ENCODE measurements around the gene HIVEP3.

The HIVEP3 gene

DNA sequence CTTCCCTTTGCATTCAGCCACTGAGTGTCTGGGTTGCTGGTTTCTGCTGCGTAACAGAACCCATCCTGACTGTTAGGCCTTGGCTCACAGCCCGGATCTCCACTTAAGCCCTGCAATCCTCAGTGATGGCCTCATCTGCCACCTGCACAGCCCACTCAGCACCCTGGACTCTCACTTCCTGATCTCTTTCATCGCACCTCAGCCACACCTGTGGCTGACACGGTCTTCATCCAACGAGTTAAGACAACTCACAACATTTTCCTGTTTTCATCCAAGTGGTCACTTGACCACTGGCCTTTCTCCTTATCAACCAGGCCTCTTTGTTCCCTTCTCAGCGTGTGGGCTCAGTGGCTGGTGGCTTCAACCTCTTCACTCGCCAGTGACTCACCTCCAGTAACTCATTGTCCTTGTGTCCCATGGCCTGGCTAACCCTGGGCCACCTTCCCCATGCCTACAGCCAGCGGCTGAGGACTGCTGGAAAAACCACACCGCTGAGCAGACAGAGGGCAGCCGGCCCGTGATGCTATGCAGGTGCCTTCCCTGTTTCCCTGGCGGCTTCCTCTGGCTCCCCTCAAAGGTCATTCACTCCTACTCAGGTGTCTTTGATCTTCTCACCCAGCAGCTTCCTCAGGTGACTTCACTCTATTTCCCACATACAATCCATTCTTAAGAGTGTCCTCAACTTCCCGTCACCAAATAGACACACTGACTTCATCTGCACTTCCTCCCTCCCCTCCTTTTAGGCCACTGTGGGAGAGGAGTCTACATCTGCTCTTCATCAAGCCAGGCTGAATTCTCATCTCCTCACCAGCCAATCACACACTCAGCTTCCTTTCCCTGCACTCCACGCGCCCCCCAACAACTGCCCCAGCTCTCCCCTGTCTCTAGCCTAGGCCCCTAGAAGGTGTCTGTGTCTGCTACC lies 414.3 kb downstream of the HIVEP3 start:
- DNase-seq (ENCODE audit: low read depth): no peak

GRCh38 chr1:41503538-41504113 lies 415.1 kb downstream of the HIVEP3 start:
- TF ChIP-seq, protein P1, sequence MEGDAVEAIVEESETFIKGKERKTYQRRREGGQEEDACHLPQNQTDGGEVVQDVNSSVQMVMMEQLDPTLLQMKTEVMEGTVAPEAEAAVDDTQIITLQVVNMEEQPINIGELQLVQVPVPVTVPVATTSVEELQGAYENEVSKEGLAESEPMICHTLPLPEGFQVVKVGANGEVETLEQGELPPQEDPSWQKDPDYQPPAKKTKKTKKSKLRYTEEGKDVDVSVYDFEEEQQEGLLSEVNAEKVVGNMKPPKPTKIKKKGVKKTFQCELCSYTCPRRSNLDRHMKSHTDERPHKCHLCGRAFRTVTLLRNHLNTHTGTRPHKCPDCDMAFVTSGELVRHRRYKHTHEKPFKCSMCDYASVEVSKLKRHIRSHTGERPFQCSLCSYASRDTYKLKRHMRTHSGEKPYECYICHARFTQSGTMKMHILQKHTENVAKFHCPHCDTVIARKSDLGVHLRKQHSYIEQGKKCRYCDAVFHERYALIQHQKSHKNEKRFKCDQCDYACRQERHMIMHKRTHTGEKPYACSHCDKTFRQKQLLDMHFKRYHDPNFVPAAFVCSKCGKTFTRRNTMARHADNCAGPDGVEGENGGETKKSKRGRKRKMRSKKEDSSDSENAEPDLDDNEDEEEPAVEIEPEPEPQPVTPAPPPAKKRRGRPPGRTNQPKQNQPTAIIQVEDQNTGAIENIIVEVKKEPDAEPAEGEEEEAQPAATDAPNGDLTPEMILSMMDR (conservative IDR thresholded peaks at IDR 0.05; ENCODE audit: low read depth, low read length): peak; percentile 25
- DNase-seq (ENCODE audit: low read depth): no peak
- H3K4me3 ChIP-seq (ENCODE audit: low read length): no peak overlapping the region

More for the DNA sequence above, 414.3 kb downstream of the HIVEP3 start:
- TF ChIP-seq, protein P1 (conservative IDR thresholded peaks at IDR 0.05; ENCODE audit: low read depth, low read length): no peak
- H3K4me3 ChIP-seq (ENCODE audit: low read length): no peak overlapping the region

- DNase-seq (ENCODE audit: low read depth): no peak
- TF ChIP-seq, protein P1 (conservative IDR thresholded peaks at IDR 0.05; ENCODE audit: low read depth, low read length): no peak
- H3K4me3 ChIP-seq (ENCODE audit: low read length): no peak overlapping the region
Observed at GRCh38 chr1:41502912-41503311, 415.8 kb downstream of the HIVEP3 start.

DNA sequence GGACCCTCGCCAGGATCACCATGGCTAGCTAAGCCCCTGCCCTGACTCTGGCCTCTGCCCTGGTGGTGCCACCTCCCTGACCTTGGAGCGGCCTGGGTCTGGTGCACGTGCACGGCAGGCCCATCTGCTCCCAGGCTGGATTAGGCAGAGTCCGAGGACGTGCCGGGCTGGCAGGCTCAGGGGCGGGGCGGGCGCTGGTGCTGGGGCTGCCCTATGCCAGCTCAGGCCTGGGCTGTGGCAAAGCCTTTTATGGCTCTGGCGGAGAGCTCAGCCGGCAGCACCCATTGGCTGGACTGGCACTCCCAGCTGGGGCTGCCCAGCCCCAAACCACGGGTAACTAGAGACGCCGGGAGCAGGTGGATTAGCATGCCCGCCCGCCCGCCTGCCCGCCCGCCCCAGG lies 417.1 kb downstream of the HIVEP3 start:
- H3K4me3 ChIP-seq (ENCODE audit: low read length): no peak overlapping the region
- TF ChIP-seq, protein P1 (conservative IDR thresholded peaks at IDR 0.05; ENCODE audit: low read depth, low read length): no peak
- no peak for DNase-seq (ENCODE audit: low read depth)

DNA sequence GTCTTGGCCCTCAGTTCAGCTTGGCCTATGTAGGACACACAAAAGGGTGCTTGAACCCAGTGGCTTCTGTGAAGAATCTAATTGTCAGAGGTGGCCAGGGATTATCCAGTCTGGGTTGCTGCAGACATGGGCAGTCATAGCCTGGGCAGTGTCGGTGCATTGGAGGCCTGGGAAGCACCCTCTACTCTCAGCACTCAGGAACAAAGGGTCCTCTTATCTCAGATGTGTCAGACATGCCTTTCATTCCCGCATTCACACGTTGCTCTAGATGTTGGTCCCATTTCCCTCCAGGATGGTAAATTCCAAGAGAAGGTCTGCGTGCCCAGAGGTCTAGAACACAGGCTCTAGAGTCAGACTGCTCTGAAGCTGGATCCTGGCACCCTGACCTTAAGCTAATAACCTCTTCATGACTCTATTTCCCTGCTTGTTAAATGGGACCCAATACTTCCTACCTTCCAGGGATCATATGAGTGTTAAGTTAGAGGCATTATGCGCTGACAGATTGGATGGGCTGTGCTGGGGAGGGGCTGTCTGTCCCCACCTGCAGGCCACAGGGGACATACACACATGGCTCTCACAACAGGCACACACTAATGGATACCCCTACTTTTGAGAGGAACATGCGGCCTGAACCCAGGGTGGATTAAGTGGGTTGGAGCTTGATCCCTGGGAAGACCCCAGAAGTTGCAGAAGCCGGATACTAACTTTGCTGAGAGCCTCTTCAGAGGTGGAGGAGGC lies 417.8 kb downstream of the HIVEP3 start:
- TF ChIP-seq, protein P1 (conservative IDR thresholded peaks at IDR 0.05; ENCODE audit: low read depth, low read length): no peak
- no peak overlapping the region for H3K4me3 ChIP-seq (ENCODE audit: low read length)
- peak; percentile 62 for DNase-seq (ENCODE audit: low read depth)

DNA sequence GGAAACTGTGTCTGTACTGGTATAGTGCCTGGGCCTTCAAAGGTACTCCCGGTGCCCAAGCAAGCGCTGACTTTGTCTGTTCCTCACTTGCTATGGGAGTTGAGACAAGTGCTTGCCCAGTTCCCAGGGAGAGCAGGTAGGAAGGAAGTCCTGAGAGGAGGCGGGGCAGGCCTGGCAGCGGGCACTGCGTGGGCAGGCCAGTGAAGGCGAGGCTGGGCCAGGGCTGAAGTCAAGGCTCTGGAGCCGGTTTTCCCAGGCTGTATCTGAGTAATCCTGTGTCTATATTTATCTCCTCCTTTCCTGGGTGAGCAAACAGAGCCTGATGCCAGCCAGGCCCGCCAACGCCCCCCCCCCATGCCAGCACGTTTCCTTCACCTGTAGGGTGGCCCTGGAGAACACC lies 418.3 kb downstream of the HIVEP3 start:
- no peak for DNase-seq (ENCODE audit: low read depth)
- TF ChIP-seq, protein P1 (conservative IDR thresholded peaks at IDR 0.05; ENCODE audit: low read depth, low read length): no peak

More for the DNA sequence above, 418.3 kb downstream of the HIVEP3 start:
- H3K4me3 ChIP-seq (ENCODE audit: low read length): no peak overlapping the region

All from retinal pigment epithelial cell (primary cell).